AG04449 (cell line): ENCODE measurements around the gene ATP10D.
A peak's percentile ranks its signal among the peaks of the same experiment; 100 is the strongest.

ENCODE experiments used
- CTCF ChIA-PET: fragments of 350-600 bp; formaldehyde crosslinking; extraction: SDS; loops from one replicate; lab custom pipeline; 2021; ENCODE audit warnings: antibody characterized with exemption; lab: Yijun Ruan, JAX
- POLR2A ChIA-PET: fragments of 400-600, 350-600 bp; formaldehyde crosslinking; extraction: SDS; loops from one replicate; lab custom pipeline; 2020; ENCODE audit warnings: antibody characterized with exemption, inconsistent platforms; lab: Yijun Ruan, JAX
- DNase-seq: peaks from one replicate; pipeline ENCODE4 v3.0.0-alpha.2; 2010; ENCODE audit warnings: low read depth, low spot score
- H3K4me3 ChIP-seq: 2 replicates; pipeline ENCODE4 v1.5.1; 2011; ENCODE audit warnings: low read depth, mild to moderate bottlenecking, control low read depth, low read length
- TF ChIP-seq, protein P1 (sequence below): IDR thresholded peaks from one replicate; pipeline ENCODE4 v1.5.1; 2011; ENCODE audit warnings: mild to moderate bottlenecking, moderate library complexity, low read length, control low read depth, inconsistent platforms; ENCODE audit not compliant: insufficient read depth; ENCODE audit errors: missing control alignments

ATP10D gene

DNA sequence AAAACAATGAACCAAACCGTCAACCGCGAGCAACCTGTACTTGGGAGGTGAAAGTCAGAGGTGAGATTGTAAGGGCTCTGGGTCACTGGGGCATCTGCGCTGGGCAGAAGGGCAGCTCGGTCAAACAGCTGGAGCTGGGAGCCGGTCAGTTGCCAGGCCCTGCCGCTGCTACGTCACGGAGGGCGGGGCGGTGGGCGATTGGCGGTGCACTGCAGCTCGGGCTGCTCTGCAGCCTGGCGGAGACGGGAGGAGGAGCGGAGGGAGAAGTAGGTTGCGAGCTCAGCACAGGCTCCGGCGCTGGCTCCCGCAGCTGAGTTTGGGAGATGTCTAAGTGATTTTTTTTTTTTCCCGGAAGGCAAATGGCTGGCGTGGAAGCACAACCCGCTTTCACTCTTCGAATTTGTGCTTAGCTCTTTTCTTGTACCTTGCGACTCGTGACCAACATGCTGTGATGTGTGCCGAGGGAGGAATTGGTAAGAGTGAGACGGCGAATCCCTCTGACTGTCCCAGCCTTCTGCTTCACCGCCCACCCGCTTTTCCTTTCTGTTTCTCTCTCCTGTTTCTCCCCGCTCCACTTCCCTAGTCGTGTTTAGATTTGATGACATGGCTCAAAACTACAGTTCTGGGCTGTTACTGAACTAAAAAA lies at the start of gene ATP10D:
Gene ATP10D, plus strand, starts transcription at position 229 of the 646 bp plus-strand sequence. CDS start 27,266 bp downstream, outside the sequence.
- TF ChIP-seq, protein P1, sequence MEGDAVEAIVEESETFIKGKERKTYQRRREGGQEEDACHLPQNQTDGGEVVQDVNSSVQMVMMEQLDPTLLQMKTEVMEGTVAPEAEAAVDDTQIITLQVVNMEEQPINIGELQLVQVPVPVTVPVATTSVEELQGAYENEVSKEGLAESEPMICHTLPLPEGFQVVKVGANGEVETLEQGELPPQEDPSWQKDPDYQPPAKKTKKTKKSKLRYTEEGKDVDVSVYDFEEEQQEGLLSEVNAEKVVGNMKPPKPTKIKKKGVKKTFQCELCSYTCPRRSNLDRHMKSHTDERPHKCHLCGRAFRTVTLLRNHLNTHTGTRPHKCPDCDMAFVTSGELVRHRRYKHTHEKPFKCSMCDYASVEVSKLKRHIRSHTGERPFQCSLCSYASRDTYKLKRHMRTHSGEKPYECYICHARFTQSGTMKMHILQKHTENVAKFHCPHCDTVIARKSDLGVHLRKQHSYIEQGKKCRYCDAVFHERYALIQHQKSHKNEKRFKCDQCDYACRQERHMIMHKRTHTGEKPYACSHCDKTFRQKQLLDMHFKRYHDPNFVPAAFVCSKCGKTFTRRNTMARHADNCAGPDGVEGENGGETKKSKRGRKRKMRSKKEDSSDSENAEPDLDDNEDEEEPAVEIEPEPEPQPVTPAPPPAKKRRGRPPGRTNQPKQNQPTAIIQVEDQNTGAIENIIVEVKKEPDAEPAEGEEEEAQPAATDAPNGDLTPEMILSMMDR = peak; percentile 49
- ChIA-PET POLR2A (interaction anchor here (0.5 to 1.0 kb wide), 11 partner anchors 10 to 220 kb away, joined by 3 to 5 read pairs (median 3); partner anchors contain the start of gene COMMD8), CTCF (interaction anchor here (0.9 to 2.4 kb wide), 6 partner anchors 14 to 83 kb away, joined by 3 to 10 read pairs (median 4); partner anchors contain the start of gene COMMD8)
- DNase-seq = peak; percentile 63
- peak within 1 kb of the TSS; percentile 66 for H3K4me3 ChIP-seq

DNA sequence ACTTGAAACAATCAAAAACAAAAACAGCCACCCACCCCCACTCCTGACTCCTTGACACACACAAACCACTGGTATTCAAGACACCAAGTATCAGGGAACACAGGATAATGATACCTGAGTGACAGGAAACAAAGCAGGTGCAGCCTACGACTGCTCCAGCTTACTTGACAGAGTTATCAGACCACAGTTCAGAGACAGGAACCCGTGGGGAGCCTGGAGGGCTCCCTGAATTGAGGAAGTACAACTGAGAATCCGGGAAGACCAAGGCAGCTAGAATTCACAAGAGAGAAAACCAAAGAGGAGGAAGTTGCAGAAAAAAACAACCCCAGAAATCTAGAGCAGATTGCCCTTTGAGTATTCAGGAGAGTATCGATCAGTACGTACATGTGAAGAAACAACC lies 42.1 kb upstream of the ATP10D start:
- TF ChIP-seq, protein P1 = no peak
- DNase-seq = no peak
- ChIA-PET POLR2A (no interaction called here), CTCF (interaction anchor here (1.4 kb wide), 1 partner anchor 122 kb away, joined by 3 read pairs; no protein-coding TSS in a partner anchor)
- H3K4me3 ChIP-seq = no peak overlapping the region

DNA sequence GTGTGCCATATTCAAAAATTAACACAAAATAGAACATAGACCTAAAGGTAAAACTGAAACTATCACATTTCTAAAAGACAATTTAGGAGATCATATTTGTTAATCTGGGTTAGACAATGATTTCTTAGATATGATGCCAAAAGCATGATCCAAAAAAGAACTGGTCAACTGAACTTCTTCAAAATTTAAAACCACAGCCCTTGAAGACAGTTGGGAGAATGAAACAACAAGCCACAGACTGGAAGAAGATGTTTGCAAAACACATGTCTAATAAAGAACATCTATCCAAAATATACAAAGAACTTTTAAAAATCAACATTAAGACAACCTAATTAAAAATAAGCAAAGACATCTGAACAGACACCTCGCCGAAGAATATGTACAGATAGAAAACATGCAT lies 41.0 kb upstream of the ATP10D start:
- POLR2A ChIA-PET = no interaction called here
- H3K4me3 ChIP-seq = no peak overlapping the region
- CTCF ChIA-PET = no interaction called here
- TF ChIP-seq, protein P1 = no peak
- DNase-seq = no peak

DNA sequence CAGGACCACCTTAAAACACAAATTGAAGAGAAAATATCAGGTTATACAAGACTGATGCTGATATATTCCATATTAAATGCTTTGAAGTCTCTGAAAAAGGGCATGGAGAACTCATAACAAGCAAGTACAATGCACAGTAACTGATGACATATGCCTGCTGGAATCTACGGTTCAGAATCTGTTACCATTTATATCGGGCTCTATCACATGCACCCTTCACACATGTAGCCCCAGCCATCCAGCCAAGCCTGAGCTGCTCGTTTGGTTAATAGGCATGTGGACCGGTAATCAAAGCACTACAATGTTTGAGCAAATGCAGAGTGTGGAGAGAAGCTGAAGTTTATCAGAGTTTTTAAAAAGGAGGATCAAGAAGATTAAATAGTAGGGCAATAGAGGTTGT lies 33.4 kb upstream of the ATP10D start:
- CTCF ChIA-PET = interaction anchor here (1.1 kb wide), 1 partner anchor 11 kb away, joined by 7 read pairs; the partner anchor contains the start of gene COMMD8
- TF ChIP-seq, protein P1 = no peak
- DNase-seq = no peak
- H3K4me3 ChIP-seq = no peak overlapping the region
- POLR2A ChIA-PET = interaction anchor here (1.4 kb wide), 1 partner anchor 11 kb away, joined by 4 read pairs; the partner anchor contains the start of gene COMMD8

DNA sequence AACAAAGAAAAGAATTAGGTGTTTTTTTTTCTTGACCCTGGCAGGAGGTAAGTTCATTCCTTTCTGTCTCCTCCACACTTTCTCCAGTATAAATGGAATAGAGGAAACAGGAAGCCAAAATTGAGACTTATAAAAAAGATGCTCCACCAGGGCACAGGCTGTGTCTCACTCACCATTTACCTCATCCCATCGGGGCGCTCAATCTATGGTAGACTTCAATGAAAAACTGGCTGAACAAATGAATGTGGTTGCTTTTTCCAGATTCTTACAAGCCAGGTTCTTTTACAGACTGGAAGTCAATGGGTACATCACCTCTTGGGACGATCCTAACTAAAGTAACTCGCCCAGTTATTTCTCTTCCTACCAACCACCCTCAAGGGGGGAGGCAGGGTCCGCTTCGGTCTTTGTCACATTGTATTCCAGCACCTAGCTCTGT lies 22.3 kb upstream of the ATP10D start:
- H3K4me3 ChIP-seq = peak overlapping the region; percentile 76
- DNase-seq = no peak
- CTCF ChIA-PET = interaction anchor here (1.0 to 2.0 kb wide), 9 partner anchors 11 to 104 kb away, joined by 3 to 22 read pairs (median 4); partner anchors contain the start of gene ATP10D
- POLR2A ChIA-PET = interaction anchor here (1.0 to 1.4 kb wide), 3 partner anchors 10 to 22 kb away, joined by 3 to 4 read pairs (median 4); partner anchors contain the start of gene ATP10D
- TF ChIP-seq, protein P1 = no peak
